HG02678 (cell line): ENCODE results near the gene CRIM1.
"Not testable (repeated sequence)": the region's sequence is repeated elsewhere in the genome, so short reads cannot be mapped to it uniquely, and the experiment has no call there.

Experiments used
- ATAC-seq: cut with Tn5 transposase; IDR thresholded peaks from one replicate; pipeline ENCODE4 v1.9.1; 2021; ENCODE audit warnings: mild to moderate bottlenecking, moderate library complexity; ENCODE audit not compliant: unreplicated experiment

Gene CRIM1

DNA sequence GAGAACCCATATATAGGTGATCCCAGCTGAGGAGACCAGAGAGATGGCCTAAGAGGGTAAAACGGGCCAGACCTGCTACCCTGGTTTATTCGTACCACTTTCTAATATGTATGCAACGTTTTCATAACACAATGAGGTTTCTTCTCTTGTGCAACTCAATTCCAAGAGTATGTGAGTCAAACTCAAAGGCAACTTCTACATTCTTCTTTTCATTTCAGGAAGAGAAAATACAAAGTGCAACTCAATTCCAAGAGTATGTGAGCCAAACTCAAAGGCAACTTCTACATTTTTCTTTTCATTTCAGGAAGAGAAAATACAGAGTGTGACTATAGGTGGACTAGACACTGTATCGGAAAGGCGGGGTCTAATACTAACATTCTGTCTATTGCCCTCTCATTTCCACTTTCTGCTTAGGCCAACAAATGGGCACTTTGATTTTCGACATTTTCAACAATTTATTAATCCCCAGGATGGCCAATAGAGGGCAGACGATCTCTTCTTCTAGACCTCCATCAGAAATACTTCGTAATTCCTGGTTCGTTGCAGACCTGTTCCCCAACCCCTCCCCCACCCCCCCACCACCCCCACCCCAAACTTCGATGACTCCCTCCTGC is 3.7 kb upstream of the CRIM1 start:
- no peak for ATAC-seq

DNA sequence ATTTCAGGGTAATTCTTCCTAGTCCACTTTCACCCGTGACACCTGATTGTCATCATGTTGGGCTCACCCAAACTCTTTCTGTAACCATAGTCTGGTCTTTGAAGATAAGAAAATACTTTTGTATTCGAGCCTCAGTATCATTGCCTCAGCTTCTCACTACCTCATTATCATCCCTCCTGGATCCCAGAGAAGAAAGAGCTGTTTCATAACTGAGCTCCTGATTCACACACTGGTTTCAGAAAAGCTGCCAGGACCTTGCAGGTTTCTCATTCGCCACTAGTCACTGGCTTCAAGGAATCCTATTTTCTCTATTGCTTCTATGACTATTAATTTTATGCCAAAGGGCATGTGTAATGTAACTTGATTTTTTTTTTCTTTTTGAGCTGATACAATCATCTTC is 2.9 kb upstream of the CRIM1 start:
- no peak for ATAC-seq

GRCh38 chr2:36354811-36355150 is 797 bp upstream of the CRIM1 start:
- ATAC-seq, result no peak

- peak; percentile 21 for ATAC-seq
Measured at GRCh38 chr2:36355890-36356297, 316 bp downstream of the CRIM1 start.

DNA sequence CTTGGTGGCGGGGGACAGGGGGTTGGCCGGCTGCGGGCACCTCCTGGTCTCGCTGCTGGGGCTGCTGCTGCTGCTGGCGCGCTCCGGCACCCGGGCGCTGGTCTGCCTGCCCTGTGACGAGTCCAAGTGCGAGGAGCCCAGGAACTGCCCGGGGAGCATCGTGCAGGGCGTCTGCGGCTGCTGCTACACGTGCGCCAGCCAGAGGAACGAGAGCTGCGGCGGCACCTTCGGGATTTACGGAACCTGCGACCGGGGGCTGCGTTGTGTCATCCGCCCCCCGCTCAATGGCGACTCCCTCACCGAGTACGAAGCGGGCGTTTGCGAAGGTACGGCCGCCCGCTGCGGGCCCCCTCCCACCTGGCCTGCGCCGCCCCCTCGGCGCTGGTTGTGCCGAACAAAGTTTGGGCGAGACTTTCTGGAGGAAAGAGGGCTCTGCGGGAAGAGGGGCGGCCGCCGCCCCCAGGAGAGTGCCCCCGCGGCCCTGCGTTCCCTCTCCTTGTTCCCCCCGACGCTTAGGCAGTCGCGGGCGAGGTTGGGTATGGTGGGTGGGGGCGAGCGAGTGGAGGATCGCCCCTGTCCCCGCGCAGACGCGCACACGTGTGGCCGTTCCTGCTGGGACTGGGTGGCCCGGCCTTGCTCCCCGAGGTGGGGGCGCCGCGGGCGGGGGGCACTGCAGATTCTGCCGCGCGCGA is 866 bp downstream of the CRIM1 start:
- ATAC-seq, result no peak

DNA sequence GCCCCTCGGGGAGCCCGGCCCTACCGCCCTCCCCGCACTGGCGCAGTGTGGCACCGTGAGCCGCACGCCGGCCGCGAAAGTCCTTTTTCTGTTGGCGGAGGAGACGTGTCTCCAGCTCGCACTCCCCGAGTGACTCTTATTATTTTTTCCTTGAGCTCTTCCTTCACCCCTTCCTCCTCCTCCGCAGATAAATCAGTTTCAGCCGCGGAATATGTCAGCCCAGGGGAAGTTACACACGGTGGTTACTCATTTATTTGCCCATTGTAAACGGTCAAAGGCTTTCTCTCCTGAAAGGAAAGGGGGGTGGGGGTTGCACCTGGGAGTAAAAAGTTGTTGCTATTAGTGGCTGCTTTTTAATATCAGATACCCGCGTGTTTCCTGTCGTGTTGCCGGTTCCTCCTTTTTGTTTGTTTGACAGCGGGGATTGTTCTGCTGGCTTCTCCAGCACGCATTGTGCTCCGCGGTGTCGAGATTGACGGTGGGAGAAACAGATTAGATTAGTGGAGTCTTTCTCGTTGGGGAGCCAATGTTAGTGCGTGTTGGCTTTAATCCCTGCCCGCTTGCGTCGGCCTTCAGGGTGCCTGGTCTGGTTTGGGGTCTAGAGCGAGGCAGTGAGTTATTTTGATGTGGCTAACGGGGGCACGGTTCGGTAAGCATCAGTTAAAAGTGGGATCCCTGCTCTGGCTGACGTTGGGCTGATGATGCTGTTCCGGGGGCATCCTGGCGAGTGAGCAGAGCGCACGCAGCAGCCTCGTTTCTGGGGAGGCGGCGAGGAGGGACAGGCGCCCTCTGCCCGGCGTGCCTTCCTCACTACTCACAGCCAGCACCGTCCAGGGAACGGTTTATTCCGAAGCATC is 1.6 kb downstream of the CRIM1 start:
- ATAC-seq, result peak; percentile 35

DNA sequence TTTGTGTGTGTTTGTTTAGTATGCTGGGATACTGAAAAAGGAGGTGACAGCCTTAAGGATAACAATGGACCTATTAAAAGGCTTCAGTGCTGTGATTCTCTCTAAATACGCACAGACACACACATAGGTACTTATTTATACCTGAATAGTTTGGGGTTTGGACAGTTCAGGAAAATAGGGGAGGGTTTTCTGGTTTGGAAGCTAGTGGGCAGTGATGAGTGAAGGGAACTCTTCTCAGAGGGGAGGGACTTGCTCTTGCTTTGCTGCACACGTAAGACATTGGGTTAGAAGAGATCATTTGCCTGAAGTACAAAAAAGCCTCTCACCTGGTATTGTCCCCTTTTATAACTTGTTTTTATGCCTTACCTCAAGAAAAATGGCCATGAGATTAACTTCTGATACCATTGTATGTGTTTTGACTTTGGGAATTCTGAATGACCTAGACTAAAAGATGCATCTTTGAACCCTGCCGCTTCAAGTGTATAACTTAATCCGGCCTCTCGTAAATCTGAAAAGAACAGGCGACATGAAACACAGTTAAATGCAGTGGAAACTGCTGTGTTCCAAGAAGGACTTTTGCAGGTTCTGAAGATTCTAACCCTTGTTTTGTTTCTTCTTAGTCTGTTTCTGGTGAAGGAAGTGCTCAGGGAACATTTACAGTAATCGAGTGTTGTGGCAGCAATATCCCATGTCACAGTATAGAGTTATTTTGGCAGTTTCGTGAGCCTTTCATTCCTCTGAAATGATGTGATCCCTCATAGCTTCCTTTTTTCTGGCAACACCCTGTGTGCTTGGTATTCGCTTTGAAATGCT is 2.5 kb downstream of the CRIM1 start:
- peak; percentile 22 for ATAC-seq

DNA sequence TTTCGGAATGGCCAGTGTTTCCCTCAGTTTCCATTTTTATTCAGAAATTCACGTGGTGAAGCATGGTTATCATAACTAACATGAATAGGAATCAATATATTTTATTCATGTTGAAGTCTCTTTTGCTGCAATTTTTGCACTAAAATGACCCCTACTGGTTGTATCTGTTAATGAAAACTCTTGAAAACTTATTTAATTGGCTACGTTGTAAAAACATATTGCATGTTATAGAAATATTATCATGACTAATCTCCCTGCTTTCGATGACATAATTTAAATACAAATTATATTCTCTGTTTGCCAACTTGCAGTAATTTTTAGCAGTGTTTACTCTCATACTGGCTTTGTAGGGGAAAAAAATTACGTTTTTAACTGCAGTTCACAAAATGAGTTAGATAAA is 3.5 kb downstream of the CRIM1 start:
- no peak for ATAC-seq

- no peak for ATAC-seq
Measured at GRCh38 chr2:36360063-36360462, 4.5 kb downstream of the CRIM1 start.

DNA sequence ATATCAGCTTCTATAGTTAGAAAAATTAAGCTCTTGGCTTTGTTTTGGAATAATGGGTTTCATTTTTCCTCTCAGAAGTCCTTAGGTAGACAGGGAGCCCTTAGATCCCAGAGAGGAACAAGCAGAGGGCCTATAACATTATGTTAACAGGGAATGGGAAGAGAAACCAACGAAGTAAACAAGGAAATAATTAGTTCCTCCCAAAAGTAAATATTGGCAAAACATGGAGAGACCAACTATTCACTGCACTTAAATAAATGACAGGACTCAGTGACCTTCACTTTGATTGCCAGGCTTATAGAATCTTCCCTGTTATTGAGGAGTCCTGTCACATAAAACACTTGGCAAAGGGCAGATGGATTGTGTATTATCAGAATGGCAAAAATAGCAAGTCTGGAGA is 5.3 kb downstream of the CRIM1 start:
- no peak for ATAC-seq

- no peak for ATAC-seq
Measured at GRCh38 chr2:36361396-36361795, 5.8 kb downstream of the CRIM1 start.

GRCh38 chr2:36362291-36362690 is 6.7 kb downstream of the CRIM1 start:
- ATAC-seq, result no peak

DNA sequence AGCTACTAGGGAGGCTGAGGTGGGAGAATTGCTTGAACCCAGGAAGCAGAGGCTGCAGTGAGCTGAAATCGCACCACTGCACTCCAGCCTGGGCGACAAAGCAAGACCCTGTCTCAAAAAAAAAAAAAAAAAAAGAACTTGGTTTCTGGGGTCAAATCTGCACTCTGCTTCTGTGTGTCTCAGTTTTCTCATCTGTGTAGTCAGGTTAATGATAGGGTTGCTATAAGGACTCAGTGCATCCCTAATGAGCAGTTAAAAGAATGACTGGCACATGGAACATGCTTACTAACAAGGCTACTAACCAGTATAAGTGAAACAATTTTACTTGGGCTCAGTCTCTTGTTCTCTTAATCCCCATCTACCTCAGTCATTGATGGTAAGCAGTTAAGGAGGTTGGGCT is 7.5 kb downstream of the CRIM1 start:
- not testable (repeated sequence) for ATAC-seq

GRCh38 chr2:36366491-36367120 is 11.0 kb downstream of the CRIM1 start:
- ATAC-seq, result no peak

GRCh38 chr2:36367486-36367885 is 11.9 kb downstream of the CRIM1 start:
- no peak for ATAC-seq

DNA sequence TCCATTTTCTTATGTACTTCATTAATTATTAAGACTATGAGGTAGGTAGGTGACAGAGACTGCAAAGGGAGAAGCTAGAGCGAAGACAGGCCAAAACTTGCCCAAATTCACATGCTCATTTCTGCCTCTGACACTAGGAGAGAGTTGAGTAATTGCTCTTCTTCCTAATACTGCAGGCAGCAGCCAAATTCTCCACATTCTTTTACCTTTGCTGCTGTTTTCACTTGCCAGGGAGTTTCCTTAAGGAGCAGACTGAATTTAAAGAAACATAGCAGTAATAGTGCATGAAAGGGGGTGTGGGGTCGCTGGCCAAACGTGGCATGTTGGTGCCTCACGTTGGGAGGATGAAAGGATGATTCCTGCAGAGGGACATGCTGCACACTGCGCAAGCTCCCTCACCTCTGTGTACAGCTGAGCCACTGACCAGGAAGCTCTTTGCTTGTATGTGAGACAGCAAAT is 12.3 kb downstream of the CRIM1 start:
- ATAC-seq, result no peak

GRCh38 chr2:36368438-36368837 is 12.9 kb downstream of the CRIM1 start:
- no peak for ATAC-seq

GRCh38 chr2:36369163-36369562 is 13.6 kb downstream of the CRIM1 start:
- no peak for ATAC-seq

DNA sequence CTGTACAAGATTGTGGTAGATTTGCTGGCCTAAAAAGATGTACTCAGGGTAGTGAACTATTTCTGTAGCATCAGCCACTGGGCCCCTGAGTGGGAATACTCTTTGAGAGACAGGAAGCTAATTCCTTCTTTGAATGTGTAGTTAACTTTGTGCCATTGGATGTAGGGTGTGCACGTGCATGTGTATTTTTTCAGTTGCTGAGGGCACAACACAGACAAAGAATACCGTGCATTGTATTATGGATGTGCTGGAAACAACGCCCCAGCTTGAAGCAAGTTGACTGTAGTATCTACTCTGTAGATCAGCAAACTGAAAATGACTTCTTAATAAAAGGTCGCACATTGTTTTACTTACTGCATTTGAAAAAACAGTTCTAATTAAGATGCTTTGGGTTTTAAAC is 14.1 kb downstream of the CRIM1 start:
- ATAC-seq, result no peak

- no peak for ATAC-seq
Measured at GRCh38 chr2:36370281-36370680, 14.7 kb downstream of the CRIM1 start.
